Activated T-cell treated with anti-CD3 and anti-CD28 coated beads for 1 hour (primary cell): Measurements from ENCODE around the gene GPRIN1.
"Not testable (repeated sequence)": the region's sequence is repeated elsewhere in the genome, so short reads cannot be mapped to it uniquely, and the experiment has no call there.

ENCODE experiments used
- DNase-seq: peaks from one replicate; pipeline ENCODE4 v3.0.0-alpha.2; 2020; ENCODE audit warnings: low read depth

The GPRIN1 gene

DNA sequence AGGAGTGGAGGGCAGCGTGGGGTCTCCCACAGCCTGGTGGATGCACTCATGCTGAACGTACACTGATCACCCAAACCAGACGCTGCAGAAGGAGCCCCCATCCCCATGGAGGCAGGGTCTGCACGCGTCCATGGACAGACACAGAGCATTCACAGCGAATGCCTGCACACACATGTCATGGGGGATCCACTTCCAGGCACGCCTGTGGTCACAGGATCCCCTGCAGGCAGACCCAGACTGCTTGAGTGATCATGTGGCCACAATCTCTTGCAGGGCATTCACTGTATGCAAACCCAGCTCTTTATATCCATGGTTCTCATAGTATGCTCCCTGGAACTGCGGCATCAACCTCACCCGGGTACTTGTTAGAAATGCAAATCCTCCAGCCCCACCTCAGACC, 15.0 kb upstream of the GPRIN1 start:
- DNase-seq: no peak

DNA sequence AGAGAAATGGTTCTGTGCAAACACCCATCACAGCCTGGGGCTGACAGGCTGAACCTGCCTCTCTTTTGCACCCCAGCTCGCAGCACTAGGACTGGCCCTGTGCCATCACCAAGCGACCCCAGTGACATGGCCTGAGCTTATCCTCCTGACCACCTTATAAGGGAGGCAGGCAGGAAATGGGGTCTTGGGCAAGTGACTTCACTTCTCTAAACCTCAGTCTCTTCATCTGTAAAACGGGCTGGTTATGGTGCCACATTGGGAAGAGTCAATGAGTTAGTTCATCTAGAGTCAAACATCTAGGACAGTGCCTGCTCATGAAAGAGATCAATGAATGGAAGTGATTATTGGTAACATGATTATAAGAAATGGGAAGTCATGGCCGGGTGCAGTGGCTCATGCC, 14.2 kb upstream of the GPRIN1 start:
- no peak for DNase-seq

DNA sequence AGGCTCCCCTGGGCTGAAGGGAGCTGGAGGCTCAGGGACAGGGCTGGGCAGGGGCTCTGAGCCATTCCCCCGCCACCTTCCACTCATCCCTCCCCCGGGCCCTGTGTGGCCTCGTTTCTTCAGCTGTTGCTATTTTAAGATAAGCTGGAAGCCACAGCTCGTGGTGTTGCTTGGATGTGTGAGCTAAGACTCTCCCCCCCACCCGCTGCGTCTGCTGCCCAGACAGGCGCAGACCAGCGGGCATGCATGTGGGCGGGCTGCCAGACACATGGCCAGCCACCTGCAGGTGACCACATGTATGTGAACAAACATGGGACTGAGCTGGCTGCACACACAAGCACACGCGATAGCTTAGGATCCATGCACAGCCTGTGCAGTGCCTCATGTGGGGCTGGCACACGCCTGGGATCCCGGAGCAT, 11.7 kb upstream of the GPRIN1 start:
- no peak for DNase-seq

- no peak for DNase-seq
These were observed 10.5 kb upstream of the GPRIN1 start for GRCh38 chr5:176620333-176620981.

DNA sequence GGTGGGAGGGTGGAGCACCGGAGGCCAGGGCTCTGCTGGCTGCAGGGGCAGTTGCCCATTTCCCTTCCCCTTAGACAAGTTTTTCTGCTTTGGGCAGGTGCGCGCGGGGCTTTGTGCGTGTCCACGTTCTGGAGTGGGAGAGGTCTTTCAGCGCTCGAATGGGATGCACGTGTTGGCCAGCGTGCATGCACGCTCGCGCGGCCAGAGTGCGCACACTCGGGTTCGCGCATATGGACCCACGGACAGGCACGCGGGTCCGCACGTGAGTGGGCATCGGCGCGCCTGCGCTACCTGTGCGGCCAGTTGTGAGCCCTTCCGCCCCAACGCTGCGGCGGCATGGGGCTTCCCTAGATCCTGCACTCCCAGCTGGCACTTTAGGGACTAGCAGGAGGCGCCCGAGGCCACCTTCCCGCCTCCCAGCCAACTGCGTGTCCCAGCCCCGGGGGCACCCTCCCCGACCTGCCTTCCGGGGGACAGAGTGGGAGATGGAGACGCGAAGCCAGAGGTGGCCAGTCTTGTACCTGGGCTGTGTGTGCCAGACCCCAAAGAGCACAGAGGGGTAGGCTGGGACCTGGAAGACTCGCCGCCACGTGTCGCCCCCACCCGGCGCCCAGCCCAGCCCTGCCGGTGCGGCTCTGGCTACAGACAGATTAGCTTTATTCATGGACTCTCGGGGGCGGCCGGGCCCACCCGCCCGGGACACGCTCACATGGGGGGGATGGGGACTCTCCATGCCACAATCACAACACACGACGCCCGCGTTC, 9.8 kb upstream of the GPRIN1 start:
- no peak for DNase-seq

DNA sequence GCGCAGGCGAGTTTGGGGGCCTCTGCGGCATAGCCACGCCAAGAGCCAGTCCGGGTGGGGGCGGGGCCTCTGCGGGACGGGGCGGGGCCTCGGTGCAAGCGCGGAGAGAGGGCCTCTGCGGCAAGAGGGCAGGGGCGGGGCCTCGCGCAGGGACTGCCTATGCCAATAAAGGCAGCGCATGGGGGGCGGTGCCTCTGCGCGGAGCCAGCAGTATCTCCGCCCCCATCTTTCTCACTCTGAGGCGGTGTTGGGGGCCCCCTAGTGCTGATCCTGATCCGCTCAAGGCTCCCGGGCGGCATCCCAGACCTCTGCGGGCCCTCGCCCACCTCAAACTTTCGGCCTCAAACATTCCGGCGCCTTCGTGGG, 9.2 kb upstream of the GPRIN1 start:
- DNase-seq: peak; percentile 52

- DNase-seq: no peak
These were observed 8.8 kb upstream of the GPRIN1 start for GRCh38 chr5:176618783-176619182.

DNA sequence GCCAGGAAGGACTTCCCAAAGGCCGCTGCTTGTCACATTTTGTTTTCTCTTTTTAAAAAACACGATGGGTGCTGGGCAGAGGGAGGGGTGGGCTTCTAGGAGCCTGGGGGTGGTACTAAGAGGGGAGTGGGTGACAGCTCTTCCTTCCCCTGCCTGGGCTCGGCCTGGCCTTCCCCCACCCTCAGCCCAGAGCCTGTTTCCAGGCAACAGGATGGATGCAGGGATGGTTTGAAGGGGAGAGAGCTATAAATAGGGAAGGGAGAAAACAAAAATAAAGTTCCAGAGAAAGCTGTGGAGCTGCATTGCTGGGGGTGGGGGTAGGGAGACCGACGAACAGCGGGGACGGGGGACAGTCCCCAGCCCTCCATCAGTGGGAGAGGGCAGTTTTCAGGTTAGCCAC, 6.6 kb upstream of the GPRIN1 start:
- no peak for DNase-seq

- no peak for DNase-seq
These were observed 5.0 kb upstream of the GPRIN1 start for GRCh38 chr5:176614805-176615478.

GRCh38 chr5:176612855-176613254, 2.9 kb upstream of the GPRIN1 start:
- no peak for DNase-seq

DNA sequence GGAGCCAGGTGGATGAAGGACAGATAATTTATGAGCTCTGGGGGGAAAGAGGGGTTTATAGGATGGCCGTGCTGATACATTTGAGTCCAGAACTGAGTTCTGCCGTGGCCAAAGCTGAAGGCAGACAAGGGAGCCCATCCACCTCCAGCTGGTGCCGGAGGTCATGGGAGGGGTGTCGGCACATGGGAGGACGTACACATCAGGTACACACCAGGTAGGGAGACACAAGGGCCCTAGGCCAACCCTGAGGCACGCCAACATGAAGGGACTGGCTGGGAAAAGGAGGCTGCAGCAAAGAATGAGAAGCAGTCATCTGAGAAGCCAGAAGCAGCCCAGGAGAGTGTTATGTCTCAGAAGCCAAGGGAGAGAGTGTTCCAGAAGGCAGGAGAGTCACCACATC, 2.1 kb upstream of the GPRIN1 start:
- DNase-seq: no peak

GRCh38 chr5:176611435-176611834, 1.5 kb upstream of the GPRIN1 start:
- DNase-seq: peak; percentile 42

- no peak for DNase-seq
These were observed 448 bp upstream of the GPRIN1 start for GRCh38 chr5:176610435-176610773.

DNA sequence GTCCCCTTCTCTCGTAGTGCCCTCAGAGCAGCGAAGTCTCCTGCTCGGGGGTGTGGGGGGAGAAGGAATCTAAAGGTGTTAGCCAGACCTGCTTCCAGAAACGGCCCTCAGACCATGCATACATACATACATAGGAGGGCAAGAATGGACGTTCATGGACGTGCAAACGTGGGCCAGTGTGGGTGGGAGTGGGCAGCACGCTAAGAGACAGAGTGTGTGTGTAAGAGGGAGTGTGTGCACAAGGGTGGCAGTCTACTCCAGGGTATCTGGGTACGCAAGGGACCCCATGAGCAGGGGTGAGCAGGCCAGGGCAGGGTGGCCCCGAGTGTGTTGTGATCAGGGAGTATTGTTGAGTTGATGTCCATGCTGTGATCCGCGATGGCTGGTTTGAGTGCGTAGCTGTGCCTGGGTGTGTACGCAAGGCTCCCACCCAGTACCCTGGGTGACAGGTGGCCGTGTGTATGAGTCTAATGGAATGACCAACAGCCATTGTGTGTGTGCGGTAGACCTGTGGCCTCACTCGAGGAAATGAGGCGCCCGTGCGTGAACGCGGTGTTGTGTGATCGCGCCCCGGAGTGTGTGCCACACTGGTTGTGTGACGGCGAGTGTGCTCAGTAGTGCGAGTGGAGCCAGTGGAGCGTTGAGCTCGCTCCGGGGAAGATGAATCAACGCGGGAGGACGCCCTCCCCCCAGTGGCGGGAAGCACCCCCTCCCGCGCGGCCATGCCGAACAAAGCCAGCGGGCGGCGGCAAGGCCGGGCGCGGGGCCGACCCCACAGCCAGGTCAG, 826 bp downstream of the GPRIN1 start:
- no peak for DNase-seq

- DNase-seq: no peak
These were observed 1.7 kb downstream of the GPRIN1 start for GRCh38 chr5:176608142-176608705.

DNA sequence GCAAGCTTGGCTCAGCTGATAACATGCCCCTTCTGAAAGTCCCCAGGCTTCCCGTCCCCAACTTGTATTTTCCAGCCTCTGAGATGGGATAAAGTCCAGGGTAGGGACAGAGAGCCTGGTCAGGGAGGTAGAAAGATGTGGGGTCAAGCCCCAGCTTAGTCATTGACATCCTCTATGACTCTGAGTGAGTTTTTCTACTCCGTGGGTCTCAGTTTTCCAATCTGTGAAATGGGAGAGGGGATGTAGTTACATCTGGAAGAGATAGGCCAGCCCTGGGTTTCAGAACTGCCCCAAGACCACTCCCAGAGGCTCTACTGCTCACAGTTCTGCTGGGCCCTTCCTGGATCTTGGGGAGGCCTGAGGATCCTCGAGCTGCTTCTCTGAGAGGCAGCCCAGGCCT, 3.1 kb downstream of the GPRIN1 start:
- no peak for DNase-seq

DNA sequence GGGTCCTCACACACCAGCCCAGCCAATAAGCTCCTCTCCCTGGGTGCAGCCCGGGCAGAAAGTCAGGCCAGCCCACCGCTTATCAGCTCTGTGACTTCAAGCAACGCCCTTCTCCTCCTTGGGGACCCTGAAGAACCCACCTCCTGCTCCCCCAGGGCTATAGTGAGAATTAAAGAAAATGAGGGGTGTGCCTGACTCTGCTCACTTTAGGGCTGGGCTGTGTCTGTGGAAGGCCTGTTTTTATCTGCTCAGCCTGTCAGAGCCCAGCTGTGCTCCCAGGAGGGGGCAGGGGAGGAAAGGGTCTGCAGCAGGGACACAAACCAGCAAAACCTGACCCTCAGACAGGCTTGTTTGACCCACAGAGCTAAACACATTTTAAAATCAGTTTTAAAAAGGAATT, 3.9 kb downstream of the GPRIN1 start:
- no peak for DNase-seq

DNA sequence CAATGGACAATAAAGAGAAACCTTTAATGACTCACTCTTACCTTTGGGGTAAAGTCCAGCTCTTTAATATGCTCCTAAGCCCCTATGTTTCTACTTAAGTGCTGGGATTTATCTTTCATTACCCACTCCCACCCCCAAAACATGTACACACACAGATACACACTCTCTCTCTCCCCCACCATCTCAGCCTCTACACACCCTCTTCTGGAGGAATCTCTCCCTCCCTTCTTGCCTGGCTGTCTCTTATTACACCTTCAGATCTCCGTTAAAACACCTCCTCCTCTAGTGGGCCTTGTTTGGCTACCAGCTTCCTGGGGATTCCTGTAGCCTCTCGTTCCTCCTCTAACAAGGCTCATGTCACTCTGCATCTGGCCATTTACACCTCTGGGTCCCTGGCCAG, 6.9 kb downstream of the GPRIN1 start:
- no peak for DNase-seq

DNA sequence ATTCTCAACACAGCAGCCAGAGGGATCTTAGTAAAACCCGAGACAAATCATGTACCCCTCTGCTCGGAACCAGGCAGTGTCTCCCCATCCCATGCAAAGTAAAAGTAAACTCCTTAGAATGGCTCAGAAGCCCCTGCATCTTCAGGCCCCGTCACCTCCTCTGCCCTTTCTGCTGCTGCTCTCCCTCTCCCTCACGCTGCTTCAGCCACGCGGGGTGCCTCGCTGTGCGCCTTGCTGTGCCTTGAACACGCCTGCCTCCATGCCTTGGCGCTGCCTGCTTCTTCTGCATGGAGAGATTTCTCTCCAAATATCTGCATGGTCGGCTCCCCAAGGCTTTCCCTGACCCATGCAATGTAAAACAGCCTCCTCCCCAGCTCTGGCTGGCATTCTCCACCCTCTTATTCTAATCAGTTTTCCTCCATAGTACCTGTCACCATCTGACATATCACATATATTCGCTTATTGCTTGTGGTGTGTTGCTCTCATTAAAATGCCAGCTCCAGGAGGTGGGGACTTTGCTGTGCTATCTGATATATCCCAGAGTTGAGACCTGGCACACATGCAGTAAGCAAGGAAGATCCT, 8.0 kb downstream of the GPRIN1 start:
- DNase-seq: no peak

- not testable (repeated sequence) for DNase-seq
These were observed 10.1 kb downstream of the GPRIN1 start for GRCh38 chr5:176599749-176600430.
